Breast epithelium (tissue), 3 donors: ENCODE data around the gene DHRS4.
"Not testable (repeated sequence)": the region's sequence is repeated elsewhere in the genome, so short reads cannot be mapped to it uniquely, and the experiment has no call there.

Source experiments
- POLR2A ChIP-seq: fragments of 450-650 bp; IDR thresholded peaks from one replicate; pipeline ENCODE4 v1.6.1; 2016; ENCODE audit warnings: antibody characterized with exemption, mild to moderate bottlenecking, moderate library complexity
- POLR2AphosphoS5 ChIP-seq, 3 donors: sonication (generic); formaldehyde crosslinking; IDR thresholded peaks; one replicate each; pipeline ENCODE4 v1.6.1; 2017; ENCODE audit warnings: antibody characterized with exemption in 3 of 3
- TF ChIP-seq, protein P1 (sequence below), 3 donors: fragments of 450-650 bp; IDR thresholded peaks; one replicate each; pipeline ENCODE4 v1.5.1; 2016 to 2017; ENCODE audit warnings: antibody characterized with exemption in 3 of 3, mild to moderate bottlenecking in 3 of 3, moderate library complexity in 3 of 3

DNA sequence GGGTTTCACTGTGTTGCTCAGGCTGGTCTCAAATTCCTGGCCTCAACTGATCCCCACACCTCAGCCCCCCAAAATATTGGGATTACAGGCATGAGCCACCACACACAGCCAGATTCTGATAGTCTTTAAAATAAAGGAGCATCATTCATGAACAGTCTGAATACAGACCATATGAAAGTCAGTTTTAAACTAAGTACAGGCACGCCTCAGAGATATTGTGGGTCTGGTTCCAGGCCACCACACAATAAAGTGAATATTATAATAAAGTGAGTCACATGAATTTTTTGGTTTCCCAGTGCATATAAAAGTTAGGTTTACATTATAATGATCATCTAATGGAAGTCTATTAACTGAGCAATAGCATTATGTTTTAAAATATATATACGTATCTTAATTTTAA, 43.3 kb downstream of the DHRS4 start:
- TF ChIP-seq, protein P1, sequence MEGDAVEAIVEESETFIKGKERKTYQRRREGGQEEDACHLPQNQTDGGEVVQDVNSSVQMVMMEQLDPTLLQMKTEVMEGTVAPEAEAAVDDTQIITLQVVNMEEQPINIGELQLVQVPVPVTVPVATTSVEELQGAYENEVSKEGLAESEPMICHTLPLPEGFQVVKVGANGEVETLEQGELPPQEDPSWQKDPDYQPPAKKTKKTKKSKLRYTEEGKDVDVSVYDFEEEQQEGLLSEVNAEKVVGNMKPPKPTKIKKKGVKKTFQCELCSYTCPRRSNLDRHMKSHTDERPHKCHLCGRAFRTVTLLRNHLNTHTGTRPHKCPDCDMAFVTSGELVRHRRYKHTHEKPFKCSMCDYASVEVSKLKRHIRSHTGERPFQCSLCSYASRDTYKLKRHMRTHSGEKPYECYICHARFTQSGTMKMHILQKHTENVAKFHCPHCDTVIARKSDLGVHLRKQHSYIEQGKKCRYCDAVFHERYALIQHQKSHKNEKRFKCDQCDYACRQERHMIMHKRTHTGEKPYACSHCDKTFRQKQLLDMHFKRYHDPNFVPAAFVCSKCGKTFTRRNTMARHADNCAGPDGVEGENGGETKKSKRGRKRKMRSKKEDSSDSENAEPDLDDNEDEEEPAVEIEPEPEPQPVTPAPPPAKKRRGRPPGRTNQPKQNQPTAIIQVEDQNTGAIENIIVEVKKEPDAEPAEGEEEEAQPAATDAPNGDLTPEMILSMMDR (IDR thresholded peaks at IDR 0.05), result not testable (repeated sequence)
- not testable (repeated sequence) for TF ChIP-seq POLR2A; POLR2AphosphoS5 (IDR thresholded peaks at IDR 0.05)
